Left ventricle myocardium inferior (tissue), 1 donor: ENCODE measurements around the gene NCAPG. TPM values are rescaled to one million over a fixed set of nuclear protein-coding genes. Genes with fewer than 3 reads are reported as not detected.

Experiments
- DNase-seq: peaks from one replicate; pipeline ENCODE4 v3.0.0-alpha.2; 2020
- H3K27ac ChIP-seq: fragments of 200-600 bp; replicated peaks from 2 replicates; pipeline ENCODE4 v1.8.0; 2021
- H3K27me3 ChIP-seq: fragments of 200-600 bp; 2 replicates; pipeline ENCODE4 v1.8.0; 2021; ENCODE audit warnings: low read depth
- H3K36me3 ChIP-seq: fragments of 200-600 bp; 2 replicates; pipeline ENCODE4 v1.8.0; 2021
- H3K4me1 ChIP-seq: fragments of 200-600 bp; 2 replicates; pipeline ENCODE4 v1.8.0; 2021
- H3K4me3 ChIP-seq: fragments of 200-600 bp; 2 replicates; pipeline ENCODE4 v1.8.0; 2021; ENCODE audit warnings: mild to moderate bottlenecking, moderate library complexity
- H3K9me3 ChIP-seq: fragments of 200-600 bp; replicated peaks from 2 replicates; pipeline ENCODE4 v1.8.0; 2021
- intact Hi-C: fragments of 100-400 bp; cut with micrococcal nuclease; formaldehyde crosslinking; loops from one replicate; pipeline ENCODE4 v1.11.0; 2022
- total RNA-seq: library from RNA; stranded (reverse); fragmentation: NEBNext Ultra II Directional; extraction: Animal tissue kit (Norgen Biotek cat#: 25700); gene quantifications from one replicate; pipeline ENCODE4 v1.2.1, GENCODE V29; 2021
- TF ChIP-seq, protein P1 (sequence below): fragments of 200-600 bp; IDR thresholded peaks from 2 replicates; pipeline ENCODE4 v1.8.0; 2021; ENCODE audit warnings: antibody characterized with exemption, mild to moderate bottlenecking, borderline replicate concordance
- donor health status: DM: no; HTN: yes; CAD: no; lungs with severe emphysema.

NCAPG gene
- total RNA-seq, 1 donor from 2014 or later: 0.38 TPM

GRCh38 chr4:17805580-17806155 is 5.1 kb upstream of the NCAPG start:
- intact Hi-C loops: loop anchor here (10.0 kb wide), 1 partner anchor 261 kb away; no protein-coding TSS in a partner anchor
- H3K27me3 ChIP-seq: no peaks in the 10 kb centered on the region
- no peak overlapping the region for H3K4me3 ChIP-seq
- no peaks in the 10 kb centered on the region for H3K9me3 ChIP-seq
- TF ChIP-seq, protein P1, sequence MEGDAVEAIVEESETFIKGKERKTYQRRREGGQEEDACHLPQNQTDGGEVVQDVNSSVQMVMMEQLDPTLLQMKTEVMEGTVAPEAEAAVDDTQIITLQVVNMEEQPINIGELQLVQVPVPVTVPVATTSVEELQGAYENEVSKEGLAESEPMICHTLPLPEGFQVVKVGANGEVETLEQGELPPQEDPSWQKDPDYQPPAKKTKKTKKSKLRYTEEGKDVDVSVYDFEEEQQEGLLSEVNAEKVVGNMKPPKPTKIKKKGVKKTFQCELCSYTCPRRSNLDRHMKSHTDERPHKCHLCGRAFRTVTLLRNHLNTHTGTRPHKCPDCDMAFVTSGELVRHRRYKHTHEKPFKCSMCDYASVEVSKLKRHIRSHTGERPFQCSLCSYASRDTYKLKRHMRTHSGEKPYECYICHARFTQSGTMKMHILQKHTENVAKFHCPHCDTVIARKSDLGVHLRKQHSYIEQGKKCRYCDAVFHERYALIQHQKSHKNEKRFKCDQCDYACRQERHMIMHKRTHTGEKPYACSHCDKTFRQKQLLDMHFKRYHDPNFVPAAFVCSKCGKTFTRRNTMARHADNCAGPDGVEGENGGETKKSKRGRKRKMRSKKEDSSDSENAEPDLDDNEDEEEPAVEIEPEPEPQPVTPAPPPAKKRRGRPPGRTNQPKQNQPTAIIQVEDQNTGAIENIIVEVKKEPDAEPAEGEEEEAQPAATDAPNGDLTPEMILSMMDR: no peak
- peaks cover 30% of the 10 kb centered on the region for H3K36me3 ChIP-seq
- no peak for DNase-seq
- peaks cover 48% of the 10 kb centered on the region for H3K4me1 ChIP-seq
- no peak overlapping the region for H3K27ac ChIP-seq

DNA sequence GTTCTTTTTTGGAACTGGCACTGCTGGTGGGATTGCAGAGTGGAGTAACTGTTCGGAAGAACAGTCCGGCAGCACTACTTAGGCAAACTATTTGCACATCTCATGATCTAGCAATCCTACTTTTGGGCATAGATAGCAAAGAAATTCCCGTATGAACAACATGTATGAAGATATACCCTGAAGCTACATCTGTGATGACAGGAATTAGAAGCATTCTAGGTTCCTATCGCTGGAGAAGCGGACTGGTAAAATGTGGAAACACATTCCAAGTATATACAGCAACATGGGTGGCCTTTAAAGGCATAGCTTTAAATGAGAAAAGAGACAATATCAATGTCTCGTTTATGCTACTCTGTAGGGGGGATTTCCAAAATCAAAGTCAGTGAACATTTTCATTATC is 3.3 kb upstream of the NCAPG start:
- peaks cover 58% of the 10 kb centered on the region for H3K4me1 ChIP-seq
- TF ChIP-seq, protein P1: no peak
- H3K4me3 ChIP-seq: peak overlapping the region; percentile 82

DNA sequence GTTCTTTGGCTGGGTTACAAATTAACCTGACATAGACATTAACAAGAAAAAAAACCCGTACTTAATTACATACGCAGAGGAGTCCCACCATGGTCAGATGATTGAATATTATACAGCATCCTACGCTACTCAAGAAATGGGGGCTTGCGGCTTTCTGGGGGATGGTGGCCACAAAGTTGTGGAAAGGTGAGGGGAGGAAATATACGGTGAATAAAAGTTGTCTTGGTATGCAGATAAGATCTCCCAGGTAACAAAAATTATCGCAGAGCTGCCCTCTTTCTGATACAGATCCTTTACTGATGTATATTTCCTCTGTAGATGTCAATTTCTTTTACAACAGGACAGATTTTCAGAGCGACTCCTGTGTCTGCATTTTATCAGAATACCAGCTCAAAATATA is 1.1 kb upstream of the NCAPG start:
- DNase-seq: no peak
- peak overlapping the region; percentile 97 for H3K27ac ChIP-seq
- no peaks in the 10 kb centered on the region for H3K9me3 ChIP-seq
- peaks cover under 1% of the 10 kb centered on the region for H3K36me3 ChIP-seq
- peak overlapping the region; percentile 82 for H3K4me3 ChIP-seq
- TF ChIP-seq, protein P1: no peak
- intact Hi-C loops: loop anchor here (10.0 kb wide), 1 partner anchor 265 kb away; no protein-coding TSS in a partner anchor
- peaks cover 58% of the 10 kb centered on the region for H3K4me1 ChIP-seq
- no peaks in the 10 kb centered on the region for H3K27me3 ChIP-seq

More for the DNA sequence above, 3.3 kb upstream of the NCAPG start:
- DNase-seq: no peak
- no peak overlapping the region for H3K27ac ChIP-seq
- H3K9me3 ChIP-seq: no peaks in the 10 kb centered on the region
- no peaks in the 10 kb centered on the region for H3K27me3 ChIP-seq
- peaks cover 23% of the 10 kb centered on the region for H3K36me3 ChIP-seq
- intact Hi-C loops: loop anchor here (10.0 kb wide), 1 partner anchor 263 kb away; no protein-coding TSS in a partner anchor

GRCh38 chr4:17811078-17811603 is 362 bp downstream of the NCAPG start:
- intact Hi-C loops: no loop called here
- H3K27me3 ChIP-seq: no peaks in the 10 kb centered on the region
- H3K9me3 ChIP-seq: no peaks in the 10 kb centered on the region
- peak overlapping the region; percentile 82 for H3K4me3 ChIP-seq
- DNase-seq: peak; percentile 16
- TF ChIP-seq, protein P1: no peak
- H3K27ac ChIP-seq: no peak overlapping the region
- no peaks in the 10 kb centered on the region for H3K36me3 ChIP-seq
- H3K4me1 ChIP-seq: peaks cover 49% of the 10 kb centered on the region

GRCh38 chr4:17812125-17812524 is 1.3 kb downstream of the NCAPG start:
- peaks cover 39% of the 10 kb centered on the region for H3K4me1 ChIP-seq
- DNase-seq: no peak

More at GRCh38 chr4:17812125-17812524, 1.3 kb downstream of the NCAPG start:
- Histone ChIP-seq H3K36me3 (no peaks in the 10 kb centered on the region), H3K4me3 (no peak overlapping the region), H3K27ac (no peak overlapping the region), H3K27me3 (no peaks in the 10 kb centered on the region), H3K9me3 (no peaks in the 10 kb centered on the region)
- TF ChIP-seq, protein P1: no peak
- intact Hi-C loops: no loop called here
